ENCODE results near the gene CASKIN2.

DNA sequence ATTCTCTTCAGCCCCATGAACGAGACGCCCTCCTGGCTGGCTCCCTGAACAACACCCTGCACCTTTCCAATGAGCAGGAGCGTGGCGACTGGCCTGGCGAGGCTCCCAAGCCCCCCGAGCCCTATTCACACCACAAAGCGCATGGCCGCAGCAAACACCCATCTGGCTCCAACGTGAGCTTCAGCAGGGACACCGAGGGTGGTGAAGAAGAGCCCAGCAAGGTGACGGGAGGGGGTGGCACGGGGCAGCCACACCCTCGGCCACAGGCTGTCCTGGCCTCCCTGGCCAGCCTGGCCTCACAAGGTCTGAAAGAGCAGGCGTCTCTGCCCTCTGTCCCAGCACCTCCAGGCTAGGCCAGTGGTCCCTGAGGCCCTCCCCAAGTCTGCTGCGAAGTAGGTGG is 23.7 kb downstream of the CASKIN2 start:
- no peak for TF ChIP-seq TAF1 (IDR thresholded peaks at IDR 0.05; ENCODE audit: low read depth, low read length)
- TF ChIP-seq POLR2AphosphoS5 (IDR thresholded peaks at IDR 0.05; ENCODE audit: low read depth, low read length) = no peak
- no peak for TF ChIP-seq POLR2A (IDR thresholded peaks at IDR 0.05; ENCODE audit: low read depth, low read length)
- no peak for TF ChIP-seq POU2F2 (IDR thresholded peaks at IDR 0.05; ENCODE audit: low read depth, low read length)

All from GM12891 (cell line).